ENCODE measurements around the gene PROSER1. TPM values are rescaled to one million over a fixed set of nuclear protein-coding genes. Genes with fewer than 3 reads are reported as not detected.

PROSER1 gene
- total and polyA plus RNA-seq, 10 of the 15 experiments (the other 5 are each of a cell fraction or from before 2014, with no cell fraction given): 14.3 to 66.0 (median 26.9) TPM

DNA sequence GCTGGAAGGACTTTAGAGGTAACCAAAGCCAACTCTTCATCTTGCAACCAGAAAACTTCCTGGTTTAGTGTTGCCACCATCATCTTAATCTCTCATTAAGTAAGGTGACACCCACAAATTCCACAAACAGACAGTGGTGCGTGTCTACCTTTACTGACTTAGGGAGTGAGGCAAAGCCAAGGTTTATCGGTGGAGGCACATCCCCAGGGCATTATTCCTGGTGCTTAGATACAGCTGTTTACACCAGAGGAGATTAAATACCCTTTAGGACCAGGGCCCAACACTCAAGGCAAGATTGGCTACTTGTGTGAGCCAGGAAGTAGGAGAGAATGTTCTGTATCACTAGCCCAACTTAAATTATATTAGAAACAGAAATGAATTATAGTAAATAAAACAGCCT lies 56.8 kb downstream of the PROSER1 start (continued):
- TF ChIP-seq E4F1 (IDR thresholded peaks at IDR 0.05; ENCODE audit: borderline replicate concordance, partially characterized antibody) (no peak), ETV6 (conservative IDR thresholded peaks at IDR 0.05 in 1 of 2, IDR thresholded peaks at IDR 0.05 in 1 of 2; ENCODE audit: borderline replicate concordance in 1 of 2, low read depth in 1 of 2) (no peak)

DNA sequence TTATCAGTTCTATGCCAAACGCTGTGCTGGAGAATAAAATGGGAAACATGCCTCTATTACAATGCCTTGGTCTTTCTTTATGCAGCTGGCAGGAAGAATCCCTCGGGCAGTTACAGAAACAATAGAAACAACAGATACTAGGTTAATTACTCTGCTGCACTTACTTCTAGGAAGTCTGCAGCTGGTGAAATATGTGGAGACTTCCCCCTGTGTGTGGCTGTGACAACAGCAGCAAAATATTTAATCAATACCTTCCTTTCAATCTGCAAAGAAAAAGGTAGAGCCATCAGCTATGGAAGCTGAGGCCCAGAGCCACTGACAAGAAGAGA lies 57.2 kb downstream of the PROSER1 start:
- no peak for FAIRE-seq
- RAD21 ChIA-PET (ENCODE audit: unreplicated experiment): no interaction called here

More for the DNA sequence above, 57.2 kb downstream of the PROSER1 start:
- H4K20me1 ChIP-seq (ENCODE audit: control insufficient read depth, insufficient read depth): no peaks in the 10 kb centered on the region
- TF ChIP-seq CREB1 (IDR thresholded peaks at IDR 0.05; ENCODE audit: low read depth): no peak
- intact Hi-C loops (cut with micrococcal nuclease; ENCODE audit: unreplicated experiment): no loop called here
- 0% methylated on average over 2 of the region's 2 CpGs for WGBS (ENCODE audit: insufficient coverage, insufficient replicate concordance, low lambda C conversion rate, missing lambda C conversion rate)
- H3K9me3 ChIP-seq (replicated peaks; ENCODE audit: control insufficient read depth, insufficient read depth, low read length): no peaks in the 10 kb centered on the region; the same call in 2 of the 3 replicates
- BruUV-seq (replicated peaks): no TSS peak
- ChIA-PET CTCF (no interaction called here), POLR2A (no interaction called here), SMC1A (ENCODE audit: uncharacterized antibody, unreplicated experiment) (no interaction called here)
- H2AFZ ChIP-seq (ENCODE audit: control insufficient read depth, low read depth, low read length): no peak overlapping the region
- in situ Hi-C loops (cut with MboI): no loop called here
- H3K79me2 ChIP-seq (ENCODE audit: control insufficient read depth, insufficient read depth, low read length): no peaks in the 10 kb centered on the region
- no peak for DNase-seq (ENCODE audit: low read depth, low spot score)
- H3K4me2 ChIP-seq (ENCODE audit: control insufficient read depth, insufficient read depth): no peak overlapping the region
- H3K4me1 ChIP-seq (ENCODE audit: control insufficient read depth, insufficient read depth, low read length): no peaks in the 10 kb centered on the region
- H3K4me3 ChIP-seq: no peak overlapping the region
- no peaks in the 10 kb centered on the region for H3K27me3 ChIP-seq (replicated peaks in 1 of 2; ENCODE audit: control insufficient read depth in 2 of 2, insufficient read depth in 2 of 2, low read length in 1 of 2)
- H3K9ac ChIP-seq (ENCODE audit: control insufficient read depth, insufficient read depth, low read length): no peak overlapping the region
- H3K36me3 ChIP-seq (ENCODE audit: control insufficient read depth in 2 of 2, insufficient read depth in 2 of 2, low read length in 1 of 2): no peaks in the 10 kb centered on the region
- H3K27ac ChIP-seq (ENCODE audit: control insufficient read depth, insufficient read depth): no peak overlapping the region
- ATAC-seq: no peak

All from GM12878 (cell line).